ENCODE data around the gene LHFPL5.

Gene LHFPL5

DNA sequence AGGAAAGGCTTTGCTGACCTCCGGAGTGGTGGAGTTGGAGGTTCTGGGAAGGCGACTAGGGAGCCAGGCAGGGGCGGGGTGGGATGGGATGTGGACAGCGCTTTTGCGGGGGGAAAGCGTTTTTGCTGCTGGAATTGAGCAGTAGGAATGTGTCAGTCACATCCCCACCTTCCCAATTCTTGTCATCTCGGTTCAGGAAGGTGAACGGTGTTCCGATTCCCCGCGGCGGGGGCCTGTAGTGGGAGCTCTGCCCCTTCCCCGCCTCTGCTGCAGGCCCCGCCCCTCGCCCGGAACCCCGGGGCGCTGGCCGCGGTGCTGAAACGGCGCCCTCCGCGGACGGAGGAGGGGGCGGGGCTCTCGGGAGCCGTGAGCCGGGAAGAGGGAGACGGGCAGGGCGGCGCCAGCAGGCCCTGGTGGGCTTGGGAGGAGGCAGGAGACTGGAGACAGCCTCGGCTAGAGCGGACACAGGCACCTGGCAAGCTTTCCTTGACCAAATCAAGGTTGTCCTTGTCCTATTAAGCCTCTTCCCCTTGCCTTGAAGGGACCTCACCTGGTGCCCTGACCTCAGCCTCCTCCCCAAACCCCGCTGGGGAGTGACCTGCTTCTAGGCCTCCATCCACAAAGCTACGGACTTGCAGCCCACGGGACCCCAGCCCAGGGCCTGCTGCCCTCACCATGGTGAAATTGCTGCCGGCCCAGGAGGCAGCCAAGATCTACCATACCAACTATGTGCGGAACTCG is at the start of gene LHFPL5:
Gene LHFPL5, plus strand, starts transcription at position 357 of the 741 bp plus-strand sequence. Its CDS starts 319 bp downstream, at position 676.
- DNase-seq (ENCODE audit: low read depth): peak; percentile 15

DNA sequence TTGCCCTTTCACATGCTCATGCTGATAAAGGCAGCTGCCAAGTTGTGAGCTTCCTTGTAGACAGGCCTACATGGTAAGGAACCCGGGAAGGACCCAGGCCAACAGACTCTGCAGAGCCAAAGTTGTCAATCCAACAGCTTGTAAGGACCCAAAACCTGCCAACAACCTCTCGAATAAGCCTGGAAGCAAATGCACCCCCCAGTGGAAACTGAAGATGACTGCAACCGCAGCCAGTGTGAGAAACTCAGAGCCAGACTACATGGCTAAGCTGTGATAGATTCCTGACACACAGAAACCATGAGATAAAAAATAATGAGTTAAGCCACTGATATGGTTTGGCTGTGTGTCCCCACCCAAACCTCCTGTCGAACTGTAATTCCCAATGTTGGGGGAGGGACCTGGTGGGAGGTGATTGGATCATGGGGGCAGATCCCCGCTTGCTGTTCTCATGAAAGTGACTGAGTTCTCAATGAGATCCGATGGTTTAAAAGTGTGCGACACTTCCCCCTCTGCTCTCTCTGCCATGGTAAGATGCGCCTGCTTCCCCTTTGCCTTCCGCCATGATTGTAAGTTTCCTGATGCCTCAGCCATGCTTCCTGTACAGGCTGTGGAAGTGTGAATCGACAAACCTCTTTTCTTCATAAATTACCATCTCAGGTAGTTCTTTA is 47.6 kb upstream of the LHFPL5 start:
- no peak for DNase-seq (ENCODE audit: low read depth)

DNA sequence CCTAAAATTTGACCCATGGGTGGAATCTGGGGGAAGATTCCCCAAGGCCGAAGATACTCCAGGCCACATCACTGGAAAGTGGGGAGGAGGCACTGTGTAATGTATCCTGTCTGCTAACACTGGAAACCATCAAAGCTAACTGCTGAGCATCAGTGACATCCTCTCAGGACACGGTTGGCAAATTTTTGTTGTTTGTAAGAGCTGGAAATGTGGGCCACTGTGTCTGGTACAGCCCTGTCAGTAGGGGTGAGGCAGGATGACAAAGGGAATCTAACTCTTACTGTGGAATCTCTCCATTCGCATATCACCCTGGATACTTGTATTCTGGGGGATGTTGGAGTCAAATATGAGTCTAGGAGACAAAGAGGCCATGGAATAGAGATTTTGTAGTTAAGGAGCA is 45.7 kb upstream of the LHFPL5 start:
- DNase-seq (ENCODE audit: low read depth): no peak

DNA sequence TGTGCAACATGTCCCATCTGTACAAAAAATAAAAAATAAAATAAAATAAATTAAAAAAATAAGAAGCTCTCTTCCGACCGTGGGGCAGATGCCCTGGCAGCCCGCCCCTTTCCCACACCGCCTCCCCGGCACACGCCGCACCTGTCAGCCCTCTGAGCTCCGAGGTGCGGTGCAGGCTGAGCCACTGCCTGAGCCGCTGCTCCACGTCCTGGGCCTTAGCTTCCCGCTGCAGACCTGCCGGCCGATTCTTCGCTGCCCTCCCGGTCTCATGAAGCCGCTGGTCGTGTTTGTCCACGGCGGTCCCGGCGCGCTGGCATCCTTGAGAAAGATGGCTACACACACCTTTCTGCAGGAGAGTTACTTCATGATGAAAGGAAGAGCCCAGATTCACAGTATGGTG is 39.4 kb upstream of the LHFPL5 start:
- DNase-seq (ENCODE audit: low read depth): no peak

DNA sequence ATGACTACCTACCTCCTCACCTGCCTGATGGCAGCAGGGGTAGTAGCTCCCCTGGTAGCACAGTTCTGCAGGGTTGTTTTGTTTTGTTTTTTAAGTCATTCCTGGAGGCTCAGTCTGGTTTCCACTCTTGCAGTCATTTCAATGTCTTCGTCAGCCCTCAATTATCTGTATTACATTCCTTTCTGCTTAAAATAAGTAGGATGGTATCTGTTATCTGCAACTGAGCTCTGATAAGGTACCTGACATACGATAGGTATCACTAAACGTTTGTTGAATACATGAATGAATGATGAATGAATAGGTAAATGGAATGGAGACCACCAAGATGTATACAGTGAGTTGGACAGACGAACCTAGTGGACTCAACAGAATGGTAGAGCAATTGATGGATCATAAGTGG is 35.9 kb upstream of the LHFPL5 start:
- DNase-seq (ENCODE audit: low read depth): no peak

GRCh38 chr6:35771343-35771627 is 33.9 kb upstream of the LHFPL5 start:
- no peak for DNase-seq (ENCODE audit: low read depth)

DNA sequence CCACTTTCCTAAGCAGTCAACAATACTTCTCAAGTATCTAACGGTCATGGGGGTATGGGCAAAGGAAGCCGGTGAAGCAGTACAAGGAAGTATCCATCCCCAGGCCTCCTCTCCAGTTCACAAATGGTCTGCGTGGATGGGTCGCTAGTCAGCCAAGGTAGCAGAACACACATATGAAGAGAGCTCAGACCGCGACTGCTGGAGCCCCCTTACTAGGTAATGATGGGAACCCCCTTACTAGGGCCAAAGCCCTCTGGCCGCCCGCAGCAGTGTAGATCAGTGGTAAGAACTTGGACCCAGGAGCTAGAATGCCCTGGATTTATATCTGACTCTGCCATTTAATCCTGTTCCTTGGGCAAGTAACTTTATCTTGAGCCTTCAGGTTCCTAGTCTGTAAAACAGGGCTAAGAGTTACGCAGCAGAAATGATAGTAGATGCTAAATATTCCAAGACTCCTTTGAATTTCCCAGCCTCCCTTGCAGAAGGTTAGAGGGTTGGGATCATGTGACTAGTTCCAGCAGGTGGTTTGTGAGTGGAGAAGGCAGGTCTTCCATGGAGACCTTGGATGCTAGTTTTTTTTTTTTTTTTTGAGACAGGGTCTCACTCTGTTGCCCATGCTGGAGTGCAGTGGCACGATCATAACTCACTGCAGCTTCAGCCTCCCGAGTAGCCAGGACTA is 30.9 kb upstream of the LHFPL5 start:
- DNase-seq (ENCODE audit: low read depth): no peak

DNA sequence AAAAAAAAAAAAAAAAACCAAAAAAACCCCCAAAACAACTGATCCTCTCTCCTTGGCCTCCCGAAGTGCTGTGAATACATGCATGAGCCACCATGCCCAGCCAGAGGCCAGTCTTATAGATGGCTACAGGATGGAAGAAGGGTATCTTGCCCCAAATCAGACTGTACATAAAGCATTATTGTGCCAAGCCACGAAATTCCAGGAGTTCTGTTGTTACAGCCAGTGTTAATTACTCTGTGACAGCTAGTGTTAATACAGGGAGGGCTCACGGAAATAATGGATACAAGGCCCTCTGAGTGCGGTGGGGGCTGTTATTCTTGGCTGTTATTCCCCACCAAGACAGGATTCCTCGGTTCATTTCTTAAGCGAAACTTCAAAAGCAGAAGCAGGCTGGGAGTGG is 30.1 kb upstream of the LHFPL5 start:
- DNase-seq (ENCODE audit: low read depth): no peak

DNA sequence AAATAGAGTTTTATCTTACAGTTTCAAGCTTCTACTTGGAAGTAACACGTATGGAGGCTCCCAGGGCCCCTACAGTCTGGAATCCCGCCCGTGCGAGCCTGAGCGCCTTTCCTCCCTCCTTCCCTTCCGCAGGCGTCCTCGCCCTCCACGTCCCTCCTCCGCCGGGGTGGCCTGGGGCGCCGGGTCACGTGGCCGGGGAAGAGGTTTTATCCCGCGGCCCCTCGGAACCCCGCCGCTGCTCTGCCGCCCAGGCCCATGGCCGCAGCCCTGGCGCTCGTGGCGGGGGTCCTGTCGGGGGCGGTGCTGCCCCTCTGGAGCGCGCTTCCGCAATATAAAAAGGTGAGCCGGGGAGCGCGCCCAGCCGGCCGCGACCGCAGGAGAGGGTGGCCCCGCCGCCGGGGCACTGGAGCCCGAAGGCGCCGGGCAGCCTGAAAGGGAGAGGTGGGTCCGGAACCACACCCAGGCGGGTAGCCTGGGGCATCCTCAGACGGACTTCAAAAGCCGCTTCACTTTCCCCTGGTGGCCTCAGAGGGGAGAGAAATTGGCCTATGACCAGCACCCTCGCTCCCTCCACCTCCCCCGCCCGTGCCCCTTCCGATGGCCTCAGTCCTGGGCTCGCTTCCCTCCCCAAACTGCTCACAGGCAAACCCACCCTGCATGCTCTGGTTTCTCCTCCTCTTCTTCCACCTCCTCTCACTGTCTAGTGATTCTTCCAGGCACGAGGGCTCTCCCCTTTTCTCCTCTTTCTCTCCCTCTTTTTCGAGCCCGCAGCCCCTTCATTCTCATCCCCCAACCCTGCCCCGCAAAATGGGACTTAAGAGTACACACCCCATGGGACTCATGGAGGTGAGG is 28.6 kb upstream of the LHFPL5 start, which contains the start of gene CLPSL2:
Gene CLPSL2, plus strand, starts transcription at position 235 of the 852 bp plus-strand sequence. Its CDS starts 21 bp downstream, at position 256.
- DNase-seq (ENCODE audit: low read depth): no peak

DNA sequence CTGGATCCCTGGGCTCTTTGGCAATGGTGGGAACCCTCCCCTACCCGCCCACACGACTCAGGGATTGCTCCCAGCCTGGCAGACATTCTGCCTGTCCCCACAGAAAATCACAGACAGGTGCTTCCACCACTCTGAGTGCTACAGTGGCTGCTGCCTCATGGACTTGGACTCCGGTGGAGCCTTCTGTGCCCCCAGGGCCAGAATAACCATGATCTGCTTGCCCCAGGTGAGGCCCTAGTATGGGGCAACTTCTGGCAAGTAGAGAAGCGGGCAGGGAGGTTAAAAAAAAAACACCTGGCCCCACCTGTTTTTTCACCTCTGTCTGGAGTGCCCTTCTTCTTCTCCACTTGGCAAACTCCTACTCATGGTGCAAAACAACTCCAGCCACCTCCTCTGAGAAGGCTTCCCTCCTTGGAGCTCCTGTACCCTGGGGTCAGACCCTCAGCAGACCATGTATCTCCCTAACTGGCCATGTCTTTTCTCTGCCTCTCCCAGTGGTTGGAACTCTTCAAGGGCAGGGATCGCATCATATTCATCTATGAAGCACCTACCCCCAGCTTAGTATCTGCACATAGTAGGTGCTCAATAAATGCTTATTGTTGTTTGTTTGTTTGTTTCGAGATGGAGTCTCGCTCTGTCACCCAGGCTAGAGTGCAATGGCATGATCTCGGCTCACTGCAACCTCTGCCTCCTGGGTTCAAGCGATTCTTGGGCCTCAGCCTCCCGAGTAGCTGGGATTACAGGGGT is 27.6 kb upstream of the LHFPL5 start:
- no peak for DNase-seq (ENCODE audit: low read depth)

DNA sequence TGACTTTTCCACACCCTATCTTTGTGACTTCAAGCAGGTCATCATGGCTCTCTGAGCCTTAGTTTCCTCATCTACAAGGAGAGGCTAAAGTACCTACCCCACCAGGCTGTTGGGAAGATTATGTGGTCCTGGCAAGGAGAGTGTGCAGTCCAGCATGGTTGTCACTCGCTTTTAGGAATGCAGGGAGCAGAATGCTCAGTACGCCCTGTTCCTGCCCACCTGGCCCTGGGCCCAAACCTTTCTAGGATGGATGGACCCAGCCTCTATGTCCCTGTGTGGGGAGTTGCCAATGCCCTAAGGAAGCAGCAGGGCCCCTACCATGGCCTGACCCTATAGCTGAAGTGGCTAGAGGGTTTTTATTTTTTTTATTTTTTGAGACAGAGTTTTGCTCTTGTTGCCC is 26.7 kb upstream of the LHFPL5 start:
- DNase-seq (ENCODE audit: low read depth): no peak

- no peak for DNase-seq (ENCODE audit: low read depth)
These were observed 24.4 kb upstream of the LHFPL5 start, which contains the start of gene CLPSL1 for GRCh38 chr6:35780719-35781118. Gene CLPSL1 (plus strand): TSS chr6:35781019. CDS start chr6:35781111, 92 bp downstream.

DNA sequence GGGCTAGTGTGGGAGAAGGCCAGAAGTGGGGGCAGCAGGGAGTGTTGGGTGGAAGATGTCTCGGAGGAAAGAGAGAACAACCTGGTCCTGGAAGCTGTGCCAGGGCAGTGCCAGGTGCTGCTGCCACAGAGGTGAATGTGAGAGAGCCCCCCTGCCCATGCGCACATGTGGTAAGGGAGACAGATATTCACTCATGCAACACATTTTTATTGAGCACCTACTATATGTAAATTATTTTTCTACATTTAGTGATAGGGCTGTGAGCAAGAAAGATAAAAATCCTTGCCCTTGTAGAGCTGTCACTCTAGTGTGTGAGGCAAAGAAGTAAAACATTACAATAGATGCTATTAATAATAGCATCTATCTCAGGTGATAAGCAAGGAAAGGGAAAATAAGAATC is 23.9 kb upstream of the LHFPL5 start:
- no peak for DNase-seq (ENCODE audit: low read depth)

DNA sequence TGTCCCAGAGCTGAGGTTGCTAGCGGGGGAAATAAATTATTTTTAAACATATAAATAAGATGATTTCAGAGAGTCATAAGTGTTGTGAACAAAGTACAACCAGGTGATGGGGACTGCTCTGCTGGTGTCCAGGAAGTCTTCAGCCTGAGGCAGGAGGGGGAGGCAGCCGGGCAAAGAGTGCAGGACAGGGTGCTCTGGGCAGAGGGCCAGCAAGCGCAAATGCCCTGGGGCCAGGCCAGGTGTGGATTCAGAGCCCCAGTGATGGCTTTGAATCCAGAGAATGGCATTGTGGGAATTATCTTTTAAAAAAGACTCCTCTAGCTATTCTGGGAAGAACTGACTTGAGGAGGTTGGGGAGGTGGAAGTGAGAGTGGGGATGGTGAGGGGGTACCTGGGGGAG is 22.7 kb upstream of the LHFPL5 start:
- no peak for DNase-seq (ENCODE audit: low read depth)

DNA sequence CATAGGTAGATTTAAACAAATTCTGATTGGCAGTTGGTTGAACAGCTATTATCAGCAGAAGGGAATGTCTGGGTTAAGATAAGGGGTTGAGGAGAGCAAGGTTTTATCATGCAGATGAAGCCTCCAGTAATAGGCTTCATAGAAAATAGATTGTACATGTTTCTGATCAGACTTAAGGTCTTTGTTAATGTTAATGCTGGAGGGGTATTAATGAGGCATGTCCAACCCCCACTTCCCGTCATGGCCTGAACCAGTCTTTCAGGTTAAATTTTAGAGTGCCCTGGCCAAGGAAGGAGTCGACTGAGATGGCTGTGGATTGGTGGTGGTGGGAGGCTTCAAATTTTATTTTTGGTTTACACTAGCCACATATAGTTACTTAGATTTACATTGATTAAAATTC is 21.0 kb upstream of the LHFPL5 start:
- no peak for DNase-seq (ENCODE audit: low read depth)

GRCh38 chr6:35786272-35786671 is 18.9 kb upstream of the LHFPL5 start:
- no peak for DNase-seq (ENCODE audit: low read depth)

GRCh38 chr6:35786810-35787209 is 18.3 kb upstream of the LHFPL5 start:
- no peak for DNase-seq (ENCODE audit: low read depth)

DNA sequence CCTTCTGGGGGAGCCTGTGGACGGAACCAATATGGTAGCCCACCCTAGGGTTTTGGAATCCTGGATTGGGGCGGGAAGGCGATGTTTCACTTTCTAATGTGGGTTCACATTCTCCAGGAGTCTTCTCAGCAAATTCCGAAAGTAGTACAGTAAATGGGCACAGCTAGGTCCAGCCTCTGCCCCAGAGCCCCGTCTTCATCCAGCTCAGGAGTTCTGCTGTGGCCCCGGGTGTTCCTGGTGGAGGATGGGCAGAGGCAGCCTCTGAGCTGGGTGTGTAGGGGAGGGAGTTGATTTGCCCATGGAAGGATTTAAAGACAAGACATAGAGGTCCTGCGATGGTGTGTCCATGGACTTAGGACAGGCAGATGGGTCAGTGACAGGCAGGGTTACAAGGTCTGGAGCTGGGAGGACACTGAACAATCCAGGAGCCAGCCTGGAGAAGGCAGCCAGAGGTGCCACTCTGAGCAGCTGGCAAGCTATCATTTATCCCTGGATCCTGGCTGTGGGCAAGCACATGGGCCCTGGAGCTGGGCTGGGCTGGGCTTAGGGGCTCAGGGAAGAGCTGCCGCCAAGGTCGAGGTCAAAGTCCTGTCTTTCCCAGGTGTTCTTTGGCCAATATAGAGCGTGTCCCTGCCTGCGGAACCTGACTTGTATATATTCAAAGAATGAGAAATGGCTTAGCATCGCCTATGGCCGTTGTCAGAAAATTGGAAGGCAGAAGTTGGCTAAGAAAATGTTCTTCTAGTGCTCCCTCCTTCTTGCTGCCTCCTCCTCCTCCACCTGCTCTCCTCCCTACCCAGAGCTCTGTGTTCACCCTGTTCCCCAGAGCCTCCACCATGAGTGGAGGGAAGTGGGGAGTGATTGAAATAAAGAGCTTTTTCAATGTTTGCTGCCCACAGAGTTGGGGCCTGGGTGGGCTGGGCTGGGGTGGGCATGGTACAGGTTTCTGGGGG is 17.6 kb upstream of the LHFPL5 start:
- no peak for DNase-seq (ENCODE audit: low read depth)

- DNase-seq (ENCODE audit: low read depth): no peak
These were observed 16.6 kb upstream of the LHFPL5 start for GRCh38 chr6:35788423-35788982.

DNA sequence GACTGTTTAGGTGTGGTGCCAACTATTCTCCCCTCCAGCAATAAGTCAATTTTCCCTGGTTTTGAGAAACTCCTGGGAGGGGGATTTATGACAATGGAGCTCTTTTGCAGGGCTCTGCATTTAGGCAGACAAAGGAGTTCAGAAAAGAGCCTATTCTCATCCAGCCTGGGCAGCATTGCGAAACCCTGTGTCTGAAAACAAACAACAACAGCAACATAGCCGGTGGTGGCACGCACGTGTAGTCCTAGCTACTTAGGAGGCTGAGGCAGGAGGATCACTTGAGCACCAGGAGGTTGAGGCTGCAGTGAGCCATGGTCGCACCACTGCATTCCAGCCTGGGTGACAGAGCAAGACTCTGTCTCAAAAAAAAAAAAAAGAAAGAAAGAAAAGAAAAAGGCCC is 14.5 kb upstream of the LHFPL5 start:
- no peak for DNase-seq (ENCODE audit: low read depth)

All from activated T-helper 9 cell treated with anti-CD3 and anti-CD28 coated beads, Interleukin-2, amount 50 U/mL, for 16 hours (primary cell).